DMS153 treated with DMSO at 0.1 percent for 48 hours (cell line): ENCODE results near the gene PTPA.
"Not testable (repeated sequence)": the region's sequence is repeated elsewhere in the genome, so short reads cannot be mapped to it uniquely, and the experiment has no call there.

Source experiments
- DNase-seq: peaks from one replicate; lab custom pipeline; 2025; ENCODE audit not compliant: unreplicated experiment; lab: John Stamatoyannopoulos, UW

PTPA gene

DNA sequence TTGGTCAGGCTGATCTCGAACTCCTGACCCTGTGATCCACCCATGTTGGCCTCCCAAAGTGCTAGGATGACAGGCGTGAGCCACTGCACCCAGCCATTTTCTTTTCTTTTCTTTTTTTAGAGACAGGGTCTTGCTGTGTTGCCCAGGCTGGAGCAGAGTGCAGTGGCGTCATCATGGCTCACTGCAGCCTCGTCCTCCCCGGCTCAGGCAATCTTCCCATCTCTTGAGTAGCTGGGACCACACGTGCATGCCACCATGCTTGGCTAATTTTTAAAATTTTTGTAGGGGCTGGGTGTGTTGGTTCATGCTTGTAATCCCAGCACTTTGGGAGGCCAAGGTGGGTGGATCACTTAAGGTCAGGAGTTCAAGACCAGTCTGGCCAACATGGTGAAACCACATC, 85.8 kb downstream of the PTPA start:
- not testable (repeated sequence) for DNase-seq

DNA sequence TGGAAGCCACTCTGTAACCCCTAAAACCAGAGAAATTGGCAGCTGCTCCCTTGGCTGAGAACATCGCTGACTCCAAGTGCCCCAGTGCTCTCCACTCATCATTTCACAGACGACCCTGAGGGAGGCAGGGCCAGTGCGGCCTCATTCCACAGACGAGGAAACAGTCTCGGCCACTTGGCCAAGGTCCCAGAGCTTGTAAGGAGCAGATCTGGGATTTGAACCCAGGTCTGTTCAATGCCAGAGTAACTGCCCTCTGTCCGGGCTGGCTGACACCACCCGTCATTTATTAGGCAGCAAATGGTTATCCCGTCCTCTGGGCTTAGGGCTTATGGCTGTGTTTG, 86.7 kb downstream of the PTPA start:
- no peak for DNase-seq
